ENCODE results near the gene MORN1. TPM values are rescaled to one million over a fixed set of nuclear protein-coding genes. Genes with fewer than 3 reads are reported as not detected.

Gene MORN1
- total and polyA plus RNA-seq, 10 of the 15 experiments (the other 5 are each of a cell fraction or from before 2014, with no cell fraction given): 0.76 to 7.9 (median 5.5) TPM

GRCh38 chr1:2394220-2394619 is 2.9 kb upstream of the MORN1 start:
- Histone ChIP-seq H3K79me2 (ENCODE audit: control insufficient read depth, insufficient read depth, low read length) (peaks cover 45% of the 10 kb centered on the region), H4K20me1 (ENCODE audit: control insufficient read depth, insufficient read depth) (no peaks in the 10 kb centered on the region), H3K27ac (ENCODE audit: control insufficient read depth, insufficient read depth) (no peak overlapping the region), H3K4me1 (ENCODE audit: control insufficient read depth, insufficient read depth, low read length) (peaks cover 24% of the 10 kb centered on the region), H3K36me3 (ENCODE audit: control insufficient read depth in 2 of 2, insufficient read depth in 2 of 2, low read length in 1 of 2) (peaks cover 10 to 15% of the 10 kb centered on the region in 2 experiments), H3K27me3 (replicated peaks in 1 of 2; ENCODE audit: control insufficient read depth in 2 of 2, insufficient read depth in 2 of 2, low read length in 1 of 2) (no peaks in the 10 kb centered on the region), H3K4me3 (no peak overlapping the region), H3K4me2 (ENCODE audit: control insufficient read depth, insufficient read depth) (no peak overlapping the region), H2AFZ (ENCODE audit: control insufficient read depth, low read depth, low read length) (no peak overlapping the region), H3K9me3 (replicated peaks; ENCODE audit: control insufficient read depth, insufficient read depth, low read length) (no peaks in the 10 kb centered on the region), H3K9ac (ENCODE audit: control insufficient read depth, insufficient read depth, low read length) (no peak overlapping the region)
- TF ChIP-seq NFIC (IDR thresholded peaks at IDR 0.05; ENCODE audit: low read depth, low read length) (no peak), DPF2 (IDR thresholded peaks at IDR 0.05) (no peak), ZSCAN29 (IDR thresholded peaks at IDR 0.05) (no peak), ATF3 (IDR thresholded peaks at IDR 0.05; ENCODE audit: borderline replicate concordance, extremely low read depth, low read depth, low read length) (no peak), TCF3 (IDR thresholded peaks at IDR 0.05; ENCODE audit: borderline replicate concordance, insufficient read depth, low read depth, low read length) (no peak), POLR2A (IDR thresholded peaks at IDR 0.05; ENCODE audit: low read depth, low read length) (peak; percentile 41), MXI1 (IDR thresholded peaks at IDR 0.05; ENCODE audit: low read depth, low read length) (no peak), NKRF (conservative IDR thresholded peaks at IDR 0.05) (no peak)
- BruUV-seq (replicated peaks): no TSS peak
- WGBS (ENCODE audit: insufficient coverage, insufficient replicate concordance, low lambda C conversion rate, missing lambda C conversion rate): 96% methylated on average over 7 of the region's 7 CpGs
- ChIA-PET SMC1A (ENCODE audit: uncharacterized antibody, unreplicated experiment) (no interaction called here), RAD21 (ENCODE audit: unreplicated experiment) (interaction anchor here (1.0 kb wide), 1 partner anchor 152 kb away, joined by 3 read pairs; no protein-coding TSS in a partner anchor), POLR2A (no interaction called here), CTCF (no interaction called here)
- no peak for DNase-seq (ENCODE audit: low read depth, low spot score)
- in situ Hi-C loops (cut with MboI): no loop called here
- FAIRE-seq: no peak
- no peak for ATAC-seq
- intact Hi-C loops (cut with micrococcal nuclease; ENCODE audit: unreplicated experiment): no loop called here

Measured in GM12878 (cell line).